Right renal pelvis (tissue), 4 donors: ENCODE results near the gene PTOV1. TPM values are rescaled to one million over a fixed set of nuclear protein-coding genes. Genes with fewer than 3 reads are reported as not detected.

Source experiments
- DNase-seq, 4 donors: peaks; one replicate each; pipeline ENCODE4 v3.0.0-alpha.2; 2013; ENCODE audit warnings: low read depth in 4 of 4, low spot score in 3 of 4, missing footprints in 1 of 4
- polyA plus RNA-seq, 4 donors: library from polyadenylated mRNA; unstranded; fragments of 120-200 nt; gene quantifications; one replicate each; pipeline ENCODE4 v1.2.1, GENCODE V29; 2013; ENCODE audit not compliant: insufficient read length in 4 of 4

Gene PTOV1
- polyA plus RNA-seq, 4 donors: 249 to 353 (median 277) TPM

- DNase-seq: no peak
These were observed 56.9 kb downstream of the PTOV1 start for GRCh38 chr19:49907745-49908446.

GRCh38 chr19:49908480-49909420, 57.8 kb downstream of the PTOV1 start:
- no peak for DNase-seq

- no peak for DNase-seq
These were observed 59.2 kb downstream of the PTOV1 start for GRCh38 chr19:49910179-49910578.

Other genes with a start within 250 kb of the PTOV1 start
- 10 to 100 TPM; 23.7 to 32.2 (median 25.8) TPM for gene RRAS, start 211.0 kb upstream of the PTOV1 start, polyA plus RNA-seq
- gene SCAF1, start 208.9 kb upstream of the PTOV1 start, polyA plus RNA-seq: 10 to 100 TPM; 31.4 to 47.6 (median 34.7) TPM
- gene IRF3, start 185.3 kb upstream of the PTOV1 start, polyA plus RNA-seq: 10 to 100 TPM; 41.2 to 56.3 (median 47.9) TPM
- 10 to 100 TPM; 20.5 to 32.6 (median 23.9) TPM for gene BCL2L12, start 185.2 kb upstream of the PTOV1 start, polyA plus RNA-seq
- gene PRMT1, start 173.9 kb upstream of the PTOV1 start, polyA plus RNA-seq: 100 to 1,000 TPM; 196 to 239 (median 211) TPM
- gene ADM5, start 161.6 kb upstream of the PTOV1 start, polyA plus RNA-seq: 1 to 10 TPM in 3 of 4 donors, under 1 TPM in 1; 0.61 to 1.6 (median 1.3) TPM
- gene CPT1C, start 160.0 kb upstream of the PTOV1 start, polyA plus RNA-seq: 10 to 100 TPM; 10.3 to 13.3 (median 12.2) TPM
- gene TSKS, start 87.9 kb upstream of the PTOV1 start, polyA plus RNA-seq: under 1 TPM in 2 of 4 donors, not detected in 2; 0.11 to 0.38 TPM
- 10 to 100 TPM; 48.7 to 68.2 (median 52.9) TPM for gene AP2A1, start 84.2 kb upstream of the PTOV1 start, polyA plus RNA-seq
- gene FUZ, start 37.9 kb upstream of the PTOV1 start, polyA plus RNA-seq: 10 to 100 TPM; 29.6 to 40.2 (median 31.7) TPM
- gene MED25, start 32.9 kb upstream of the PTOV1 start, polyA plus RNA-seq: 10 to 100 TPM; 58.8 to 74.9 (median 66.2) TPM
- 10 to 100 TPM; 42.7 to 57.9 (median 46.3) TPM for gene PNKP, start 16.4 kb downstream of the PTOV1 start, polyA plus RNA-seq
- 10 to 100 TPM; 30.0 to 43.8 (median 34.2) TPM for gene AKT1S1, start 26.2 kb downstream of the PTOV1 start, polyA plus RNA-seq
- 10 to 100 TPM; 40.4 to 51.4 (median 43.4) TPM for gene TBC1D17, start 26.5 kb downstream of the PTOV1 start, polyA plus RNA-seq
- 1 to 10 TPM; 1.7 to 3.6 (median 2.3) TPM for gene IL4I1, start 45.7 kb downstream of the PTOV1 start, polyA plus RNA-seq
- gene ATF5, start 78.0 kb downstream of the PTOV1 start, polyA plus RNA-seq: 10 to 100 TPM; 22.7 to 26.9 (median 23.8) TPM
- 10 to 100 TPM; 58.7 to 63.6 (median 61.4) TPM for gene NUP62, start 78.3 kb downstream of the PTOV1 start, polyA plus RNA-seq
- 1 to 10 TPM; 3.4 to 5.1 (median 4.8) TPM for gene SIGLEC11, start 110.0 kb downstream of the PTOV1 start, polyA plus RNA-seq
- 10 to 100 TPM; 47.2 to 51.2 (median 48.2) TPM for gene VRK3, start 174.2 kb downstream of the PTOV1 start, polyA plus RNA-seq
- 10 to 100 TPM; 13.4 to 16.1 (median 15.7) TPM for gene ZNF473, start 174.8 kb downstream of the PTOV1 start, polyA plus RNA-seq